SW480 (cell line): ENCODE measurements around the gene ANAPC16.
"Not testable (repeated sequence)": the region's sequence is repeated elsewhere in the genome, so short reads cannot be mapped to it uniquely, and the experiment has no call there.

Source experiments
- DNase-seq: peaks from one replicate; pipeline ENCODE4 v3.0.0-alpha.2; 2016; ENCODE audit warnings: low spot score

The ANAPC16 gene

GRCh38 chr10:72211832-72212231, 4.0 kb upstream of the ANAPC16 start:
- DNase-seq, result not testable (repeated sequence)

GRCh38 chr10:72218325-72218724, 2.5 kb downstream of the ANAPC16 start:
- no peak for DNase-seq

GRCh38 chr10:72218726-72219125, 2.9 kb downstream of the ANAPC16 start:
- no peak for DNase-seq

DNA sequence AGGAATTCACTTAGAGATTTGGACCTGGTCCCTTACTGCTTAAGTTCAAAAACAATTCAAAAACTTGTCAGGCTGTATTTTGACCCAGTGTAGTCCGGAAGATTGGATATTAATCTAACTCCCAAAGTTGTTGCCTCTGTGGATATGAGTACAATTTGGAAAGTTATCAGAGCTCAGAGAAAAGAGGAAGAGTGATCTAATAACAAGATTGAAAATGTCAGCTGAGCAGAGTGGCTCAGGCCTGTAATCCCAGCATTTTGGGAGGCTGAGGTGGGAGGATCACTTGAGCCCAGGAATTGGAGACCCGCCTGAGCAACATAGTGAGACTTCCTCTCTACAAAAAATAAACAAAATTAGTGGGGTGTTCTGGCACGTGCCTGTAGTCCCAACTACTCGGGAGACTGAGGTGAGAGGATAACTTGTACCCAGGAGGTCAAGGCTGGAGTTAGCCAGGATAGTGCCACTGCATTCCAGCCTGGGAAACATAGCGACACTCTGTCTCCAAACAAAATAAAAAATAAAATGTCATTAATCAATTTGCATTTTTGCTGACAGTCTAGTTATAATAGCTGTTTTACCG, 3.5 kb downstream of the ANAPC16 start:
- no peak for DNase-seq

GRCh38 chr10:72220637-72221036, 4.8 kb downstream of the ANAPC16 start:
- no peak for DNase-seq

- DNase-seq, result no peak
These were observed 5.5 kb downstream of the ANAPC16 start for GRCh38 chr10:72221278-72221677.

GRCh38 chr10:72223743-72224101, 7.9 kb downstream of the ANAPC16 start:
- no peak for DNase-seq

- not testable (repeated sequence) for DNase-seq
These were observed 8.4 kb downstream of the ANAPC16 start for GRCh38 chr10:72224191-72224590.

- no peak for DNase-seq
These were observed 10.7 kb downstream of the ANAPC16 start for GRCh38 chr10:72226418-72227027.

GRCh38 chr10:72227826-72228225, 12.0 kb downstream of the ANAPC16 start:
- DNase-seq, result no peak

- DNase-seq, result no peak
These were observed 12.5 kb downstream of the ANAPC16 start for GRCh38 chr10:72228318-72228751.

DNA sequence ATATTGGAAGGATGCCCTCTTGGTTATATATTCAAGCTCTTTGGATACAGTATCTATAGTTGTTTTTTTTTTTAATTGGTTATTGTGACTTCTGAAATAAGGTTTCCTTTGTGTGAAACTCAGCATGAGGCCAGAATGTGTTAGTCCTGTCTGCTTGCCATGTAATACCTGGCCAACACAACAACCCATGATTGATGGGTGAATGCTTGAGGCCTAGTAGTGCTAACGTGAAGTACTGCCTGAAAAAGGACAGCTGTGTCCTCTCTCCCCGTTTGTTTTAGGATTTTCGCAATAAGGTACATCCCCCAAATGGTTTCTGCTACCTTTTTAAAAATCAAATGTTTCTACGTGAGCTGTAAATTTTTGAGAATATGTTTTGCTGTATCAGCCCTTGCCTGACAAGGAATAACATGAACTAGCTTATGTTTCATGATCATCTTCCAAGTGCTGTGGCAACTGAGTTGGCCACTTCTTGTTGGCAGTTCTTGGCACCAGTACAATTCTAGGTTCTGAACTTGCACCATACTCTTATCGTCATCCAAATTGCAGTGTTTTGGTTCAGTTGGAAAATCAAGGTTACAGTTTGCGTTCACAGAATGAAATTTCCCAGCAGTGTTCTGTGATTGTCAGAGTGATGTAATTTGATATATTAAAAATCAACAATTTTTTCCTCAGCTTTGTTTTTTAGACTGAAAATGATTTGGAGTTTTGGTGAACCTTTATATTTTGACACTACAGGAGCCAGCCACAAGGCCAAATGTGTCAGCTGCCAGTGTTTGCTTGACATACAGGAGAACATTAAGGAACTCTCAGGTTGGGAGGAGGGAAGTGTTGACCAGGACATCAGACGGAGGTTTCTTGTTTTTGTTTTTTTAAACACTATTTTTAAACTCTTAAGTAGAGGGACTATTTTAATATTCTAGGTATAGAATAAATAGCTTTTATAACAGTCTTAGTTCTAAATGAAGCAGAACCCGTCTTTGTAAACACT, 13.7 kb downstream of the ANAPC16 start:
- no peak for DNase-seq

GRCh38 chr10:72233621-72234020, 17.8 kb downstream of the ANAPC16 start:
- no peak for DNase-seq

DNA sequence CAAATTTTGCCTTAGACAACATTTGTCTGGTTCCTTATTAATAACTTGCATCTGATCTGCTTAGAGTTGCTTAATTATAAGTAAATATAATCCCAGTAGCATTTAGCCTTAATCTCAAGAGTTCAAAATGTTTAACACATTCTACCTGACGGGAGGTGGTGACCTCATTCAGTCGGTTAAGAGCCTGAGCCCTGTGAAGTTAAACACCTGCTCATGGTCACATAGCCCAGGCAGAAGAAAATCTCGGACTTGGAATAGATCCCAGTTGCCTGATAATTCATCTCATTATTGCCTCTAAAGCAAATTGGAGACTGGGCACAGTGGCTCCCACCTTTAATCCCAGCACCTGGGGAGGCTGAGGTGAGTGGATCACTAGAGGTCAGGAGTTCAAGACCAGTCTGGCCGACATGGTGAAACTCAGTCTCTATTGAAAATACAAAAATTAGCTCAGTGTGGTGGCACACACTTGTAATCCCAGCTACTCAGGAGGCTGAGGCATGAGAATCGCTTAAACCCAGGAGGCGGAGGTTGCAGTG, 18.8 kb downstream of the ANAPC16 start:
- no peak for DNase-seq

GRCh38 chr10:72235544-72236279, 19.9 kb downstream of the ANAPC16 start:
- no peak for DNase-seq

GRCh38 chr10:72238392-72239175, 22.8 kb downstream of the ANAPC16 start:
- no peak for DNase-seq

- no peak for DNase-seq
These were observed 23.6 kb downstream of the ANAPC16 start for GRCh38 chr10:72239409-72239808.

DNA sequence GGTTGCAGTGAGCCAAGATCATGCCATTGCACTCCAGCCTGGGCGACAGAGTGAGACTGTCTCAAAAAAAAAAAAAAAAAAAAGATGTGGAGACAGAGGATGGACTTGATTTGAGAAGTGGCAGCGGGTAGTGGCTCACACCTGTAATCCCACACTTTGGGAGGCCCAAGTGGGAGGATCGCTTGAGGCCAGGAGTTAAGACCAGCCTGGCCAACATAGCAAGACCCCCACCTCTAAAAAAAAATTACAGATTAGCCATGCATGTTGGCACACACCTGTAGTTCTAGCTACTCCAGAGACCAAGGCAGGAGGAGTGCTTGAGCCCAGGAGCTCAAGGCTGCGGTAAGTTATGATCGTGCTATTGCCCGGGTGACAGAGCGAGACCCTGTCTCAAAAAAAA, 24.6 kb downstream of the ANAPC16 start:
- DNase-seq, result no peak

- DNase-seq, result no peak
These were observed 26.0 kb downstream of the ANAPC16 start for GRCh38 chr10:72241691-72242252.

GRCh38 chr10:72242675-72243074, 26.9 kb downstream of the ANAPC16 start:
- no peak for DNase-seq
